Measurements from ENCODE around the gene EFNB2.
A peak's percentile ranks its signal among the peaks of the same experiment; 100 is the strongest.

EFNB2 gene

DNA sequence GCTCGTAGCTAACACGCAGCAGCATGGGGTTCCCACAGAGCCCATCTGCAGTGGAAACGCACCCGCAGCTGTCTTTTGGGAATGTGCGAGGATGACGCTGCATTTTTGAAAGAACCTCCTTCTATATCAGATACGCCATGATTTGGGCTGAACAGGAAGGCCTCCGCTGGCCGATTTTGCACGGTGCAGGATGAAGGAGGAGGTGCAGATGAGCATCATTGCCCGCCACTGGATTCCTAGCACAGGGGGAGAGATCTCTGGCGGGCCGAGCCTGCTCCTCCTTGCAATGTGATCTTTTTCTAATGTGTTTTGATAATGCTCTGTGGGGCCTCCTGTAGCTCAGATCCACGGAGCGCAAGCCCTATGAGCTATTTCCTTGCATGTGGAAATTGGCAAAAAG, 55.5 kb downstream of the EFNB2 start:
- H3K23ac ChIP-seq (ENCODE audit: low read length in 2 of 2): no peak overlapping the region
- H3K36me3 ChIP-seq (ENCODE audit: control insufficient read depth in 1 of 2, insufficient read depth in 2 of 2, low read depth in 1 of 2, low read length in 2 of 2): no peaks in the 10 kb centered on the region
- no peak overlapping the region for H2BK5ac ChIP-seq (ENCODE audit: low read depth, low read length, poor library complexity, severe bottlenecking)
- no peaks in the 10 kb centered on the region for H3K79me1 ChIP-seq (replicated peaks; ENCODE audit: low read length, poor library complexity, severe bottlenecking)
- WGBS: 95% methylated on average over 15 of the region's 15 CpGs
- no peak overlapping the region for H2AFZ ChIP-seq (ENCODE audit: low read depth, low read length)
- no peak overlapping the region for H2AK5ac ChIP-seq (ENCODE audit: low read length, severe bottlenecking)
- H2BK120ac ChIP-seq (ENCODE audit: low read depth, low read length): no peak overlapping the region
- no peak overlapping the region for H4K8ac ChIP-seq (ENCODE audit: low read length)
- H3K4me1 ChIP-seq (ENCODE audit: control insufficient read depth, insufficient read depth, low read depth, low read length): no peaks in the 10 kb centered on the region
- no peak overlapping the region for H3K4me3 ChIP-seq (ENCODE audit: insufficient read depth in 1 of 2, low read depth in 1 of 2, low read length in 2 of 2)
- no peak overlapping the region for H3K4me2 ChIP-seq (ENCODE audit: low read length, poor library complexity, severe bottlenecking)
- no peak overlapping the region for H3K14ac ChIP-seq (ENCODE audit: low read length in 2 of 2)
- H2BK15ac ChIP-seq (ENCODE audit: low read depth, poor library complexity, severe bottlenecking): no peak overlapping the region
- no peaks in the 10 kb centered on the region for H3K9me3 ChIP-seq (ENCODE audit: control insufficient read depth, low read length)
- no peak for DNase-seq
- no peak overlapping the region for H3K4ac ChIP-seq (ENCODE audit: low read depth in 1 of 2, low read length in 2 of 2)
- H2BK12ac ChIP-seq (ENCODE audit: low read length in 2 of 2): no peak overlapping the region
- no peak overlapping the region for H3K18ac ChIP-seq (ENCODE audit: low read depth in 1 of 2, low read length in 2 of 2)
- H3K9ac ChIP-seq (ENCODE audit: low read length): no peak overlapping the region
- no peak overlapping the region for H3K27ac ChIP-seq (ENCODE audit: low read length, poor library complexity, severe bottlenecking)
- H3K27me3 ChIP-seq (ENCODE audit: control insufficient read depth in 1 of 2, insufficient read depth in 1 of 2, low read length in 2 of 2): no peaks in the 10 kb centered on the region
- H4K91ac ChIP-seq (ENCODE audit: low read length): no peak overlapping the region

- H3K9me3 ChIP-seq (ENCODE audit: control insufficient read depth, low read length): no peaks in the 10 kb centered on the region
- no peak overlapping the region for H2AK5ac ChIP-seq (ENCODE audit: low read length, severe bottlenecking)
- H4K8ac ChIP-seq (ENCODE audit: low read length): no peak overlapping the region
- no peak overlapping the region for H2BK15ac ChIP-seq (ENCODE audit: low read depth, poor library complexity, severe bottlenecking)
- no peak overlapping the region for H3K27ac ChIP-seq (ENCODE audit: low read length, poor library complexity, severe bottlenecking)
- H3K14ac ChIP-seq (ENCODE audit: low read length in 2 of 2): no peak overlapping the region
- no peaks in the 10 kb centered on the region for H3K36me3 ChIP-seq (ENCODE audit: control insufficient read depth in 1 of 2, insufficient read depth in 2 of 2, low read depth in 1 of 2, low read length in 2 of 2)
- no peak overlapping the region for H3K9ac ChIP-seq (ENCODE audit: low read length)
- H3K18ac ChIP-seq (ENCODE audit: low read depth in 1 of 2, low read length in 2 of 2): no peak overlapping the region
- no peak overlapping the region for H4K91ac ChIP-seq (ENCODE audit: low read length)
- DNase-seq: no peak
- over 99% methylated on average over 5 of the region's 7 CpGs for WGBS
- H3K23ac ChIP-seq (ENCODE audit: low read length in 2 of 2): no peak overlapping the region
- H3K4ac ChIP-seq (ENCODE audit: low read depth in 1 of 2, low read length in 2 of 2): no peak overlapping the region
- H2BK120ac ChIP-seq (ENCODE audit: low read depth, low read length): no peak overlapping the region
- H2BK12ac ChIP-seq (ENCODE audit: low read length in 2 of 2): peak overlapping the region in 1 of 2 experiments; percentile 19
- no peak overlapping the region for H2AFZ ChIP-seq (ENCODE audit: low read depth, low read length)
- H3K4me3 ChIP-seq (ENCODE audit: insufficient read depth in 1 of 2, low read depth in 1 of 2, low read length in 2 of 2): no peak overlapping the region
- H3K27me3 ChIP-seq (ENCODE audit: control insufficient read depth in 1 of 2, insufficient read depth in 1 of 2, low read length in 2 of 2): no peaks in the 10 kb centered on the region
- H3K4me2 ChIP-seq (ENCODE audit: low read length, poor library complexity, severe bottlenecking): no peak overlapping the region
- no peak overlapping the region for H2BK5ac ChIP-seq (ENCODE audit: low read depth, low read length, poor library complexity, severe bottlenecking)
- H3K79me1 ChIP-seq (replicated peaks; ENCODE audit: low read length, poor library complexity, severe bottlenecking): no peaks in the 10 kb centered on the region
- H3K4me1 ChIP-seq (ENCODE audit: control insufficient read depth, insufficient read depth, low read depth, low read length): no peaks in the 10 kb centered on the region
Observed at GRCh38 chr13:106478116-106478515, 57.3 kb downstream of the EFNB2 start.

- Histone ChIP-seq H3K4me3 (ENCODE audit: insufficient read depth in 1 of 2, low read depth in 1 of 2, low read length in 2 of 2) (no peak overlapping the region), H3K23ac (ENCODE audit: low read length in 2 of 2) (no peak overlapping the region), H3K27ac (ENCODE audit: low read length, poor library complexity, severe bottlenecking) (no peak overlapping the region), H3K14ac (ENCODE audit: low read length in 2 of 2) (no peak overlapping the region), H2BK12ac (ENCODE audit: low read length in 2 of 2) (no peak overlapping the region), H2AK5ac (ENCODE audit: low read length, severe bottlenecking) (no peak overlapping the region), H3K4me1 (ENCODE audit: control insufficient read depth, insufficient read depth, low read depth, low read length) (no peaks in the 10 kb centered on the region), H3K18ac (ENCODE audit: low read depth in 1 of 2, low read length in 2 of 2) (no peak overlapping the region), H2BK5ac (ENCODE audit: low read depth, low read length, poor library complexity, severe bottlenecking) (no peak overlapping the region), H3K4me2 (ENCODE audit: low read length, poor library complexity, severe bottlenecking) (no peak overlapping the region), H3K27me3 (ENCODE audit: control insufficient read depth in 1 of 2, insufficient read depth in 1 of 2, low read length in 2 of 2) (no peaks in the 10 kb centered on the region), H3K4ac (ENCODE audit: low read depth in 1 of 2, low read length in 2 of 2) (no peak overlapping the region), H3K9me3 (ENCODE audit: control insufficient read depth, low read length) (no peaks in the 10 kb centered on the region), H3K9ac (ENCODE audit: low read length) (no peak overlapping the region), H2BK120ac (ENCODE audit: low read depth, low read length) (no peak overlapping the region), H2AFZ (ENCODE audit: low read depth, low read length) (no peak overlapping the region), H4K91ac (ENCODE audit: low read length) (no peak overlapping the region), H3K36me3 (ENCODE audit: control insufficient read depth in 1 of 2, insufficient read depth in 2 of 2, low read depth in 1 of 2, low read length in 2 of 2) (no peaks in the 10 kb centered on the region), H4K8ac (ENCODE audit: low read length) (no peak overlapping the region), H3K79me1 (replicated peaks; ENCODE audit: low read length, poor library complexity, severe bottlenecking) (no peaks in the 10 kb centered on the region), H2BK15ac (ENCODE audit: low read depth, poor library complexity, severe bottlenecking) (no peak overlapping the region)
- no peak for DNase-seq
- 97% methylated on average over 5 of the region's 5 CpGs for WGBS
Observed at GRCh38 chr13:106477303-106477702, 58.2 kb downstream of the EFNB2 start.

DNA sequence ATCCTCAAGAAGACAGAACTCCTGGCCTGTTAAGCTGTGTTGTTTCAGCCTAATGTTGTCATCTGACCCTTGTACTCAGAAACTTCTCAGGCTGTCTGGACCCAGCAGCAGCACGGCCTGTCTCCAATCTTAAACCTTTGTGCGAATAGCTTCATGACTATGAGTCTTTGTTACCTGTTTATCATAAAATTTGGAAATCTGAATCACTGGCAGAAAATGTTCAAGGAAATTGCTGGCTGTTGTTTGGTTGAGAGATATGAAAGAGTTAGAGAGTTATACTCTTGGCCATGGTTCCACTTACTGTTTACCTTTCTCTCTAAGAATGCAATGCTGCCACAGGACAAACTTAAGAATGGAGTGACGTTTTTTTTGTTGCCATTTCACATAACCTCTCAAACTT, 59.6 kb downstream of the EFNB2 start:
- Histone ChIP-seq H2BK15ac (ENCODE audit: low read depth, poor library complexity, severe bottlenecking) (no peak overlapping the region), H3K4ac (ENCODE audit: low read depth in 1 of 2, low read length in 2 of 2) (no peak overlapping the region), H2BK5ac (ENCODE audit: low read depth, low read length, poor library complexity, severe bottlenecking) (no peak overlapping the region), H4K8ac (ENCODE audit: low read length) (no peak overlapping the region), H4K91ac (ENCODE audit: low read length) (no peak overlapping the region), H3K4me3 (ENCODE audit: insufficient read depth in 1 of 2, low read depth in 1 of 2, low read length in 2 of 2) (no peak overlapping the region), H3K9ac (ENCODE audit: low read length) (no peak overlapping the region), H3K14ac (ENCODE audit: low read length in 2 of 2) (no peak overlapping the region), H3K4me2 (ENCODE audit: low read length, poor library complexity, severe bottlenecking) (no peak overlapping the region), H2AK5ac (ENCODE audit: low read length, severe bottlenecking) (no peak overlapping the region), H3K36me3 (ENCODE audit: control insufficient read depth in 1 of 2, insufficient read depth in 2 of 2, low read depth in 1 of 2, low read length in 2 of 2) (no peaks in the 10 kb centered on the region), H2BK12ac (ENCODE audit: low read length in 2 of 2) (no peak overlapping the region), H3K79me1 (replicated peaks; ENCODE audit: low read length, poor library complexity, severe bottlenecking) (no peaks in the 10 kb centered on the region), H3K9me3 (ENCODE audit: control insufficient read depth, low read length) (no peaks in the 10 kb centered on the region), H3K23ac (ENCODE audit: low read length in 2 of 2) (no peak overlapping the region), H2AFZ (ENCODE audit: low read depth, low read length) (no peak overlapping the region), H3K18ac (ENCODE audit: low read depth in 1 of 2, low read length in 2 of 2) (no peak overlapping the region), H3K4me1 (ENCODE audit: control insufficient read depth, insufficient read depth, low read depth, low read length) (peaks cover 3% of the 10 kb centered on the region), H3K27ac (ENCODE audit: low read length, poor library complexity, severe bottlenecking) (no peak overlapping the region), H3K27me3 (ENCODE audit: control insufficient read depth in 1 of 2, insufficient read depth in 1 of 2, low read length in 2 of 2) (no peaks in the 10 kb centered on the region), H2BK120ac (ENCODE audit: low read depth, low read length) (no peak overlapping the region)
- WGBS: 87% methylated on average over 3 of the region's 3 CpGs
- DNase-seq: no peak

Data from mesenchymal stem cell (in vitro differentiated cells and primary cell).